Heart left ventricle (tissue), 16 donors: ENCODE data around the gene ABHD1. TPM values are rescaled to one million over a fixed set of nuclear protein-coding genes. Genes with fewer than 3 reads are reported as not detected.

ENCODE experiments used
- ATAC-seq, 4 donors: fragments of 200-7000 bp; cut with Tn5 transposase; one replicate each; pipeline ENCODE4 v1.9.1; 2020 to 2022; ENCODE audit warnings: moderate library complexity in 4 of 4, mild to moderate bottlenecking in 3 of 4, moderate number of reproducible peaks in 1 of 4
- DNase-seq, 5 donors: peaks; one replicate each; pipeline ENCODE4 v3.0.0-alpha.2; 2020
- H3K27ac ChIP-seq, 12 donors: fragments of 200-600 bp; sonication (generic) in 4 of 12; one replicate each; pipeline versions ENCODE4 v1.5.0 to v1.8.0; 2016 to 2022; ENCODE audit warnings: mild to moderate bottlenecking in 2 of 12
- H3K27me3 ChIP-seq, 9 donors: fragments of 200-600 bp; sonication (generic) in 2 of 9; one replicate each; pipeline versions ENCODE4 v1.5.1 to v1.8.0; 2016 to 2022; ENCODE audit warnings: mild to moderate bottlenecking in 3 of 9
- H3K36me3 ChIP-seq, 9 donors: fragments of 200-600 bp; sonication (generic) in 2 of 9; one replicate each; pipeline versions ENCODE4 v1.5.0 to v1.8.0; 2018 to 2022; ENCODE audit warnings: mild to moderate bottlenecking in 2 of 9
- H3K4me1 ChIP-seq, 12 donors: fragments of 200-600 bp; sonication (generic) in 4 of 12; one replicate each; pipeline versions ENCODE4 v1.5.0 to v1.8.0; 2016 to 2022; ENCODE audit warnings: mild to moderate bottlenecking in 3 of 12
- H3K4me3 ChIP-seq, 12 donors: fragments of 200-600 bp; sonication (generic) in 4 of 12; one replicate each; pipeline versions ENCODE4 v1.5.0 to v1.8.0; 2017 to 2022; ENCODE audit warnings: mild to moderate bottlenecking in 9 of 12, moderate library complexity in 4 of 12
- H3K9me3 ChIP-seq, 12 donors: fragments of 200-600 bp; sonication (generic) in 4 of 12; one replicate each; pipeline versions ENCODE4 v1.5.0 to v1.8.0; 2016 to 2022; ENCODE audit warnings: mild to moderate bottlenecking in 1 of 12
- POLR2A ChIP-seq, 2 donors: fragments of 450-650 bp; IDR thresholded peaks; one replicate each; pipeline ENCODE4 v1.6.1; 2017; ENCODE audit warnings: antibody characterized with exemption in 2 of 2, mild to moderate bottlenecking in 2 of 2, moderate library complexity in 2 of 2
- WGBS, 4 donors: extraction: QIAGEN DNeasy Blood & Tissue Kit in 2 of 4; methylation state at CpG; one replicate each; pipeline versions ENCODE4 v1.1.5 to v1.1.7; 2013 to 2018; 5-methylcytosine and 5-hydroxymethylcytosine counted together
- intact Hi-C, 10 donors: fragments of 100-400 bp; cut with DNase I; formaldehyde crosslinking; loops; one replicate each; pipeline versions ENCODE4 v1.11.1 to v1.14.2; 2022
- polyA plus RNA-seq, 2 donors: library from polyadenylated mRNA; stranded (reverse); fragments of 200-250 nt; gene quantifications; one replicate each; pipeline ENCODE4 v1.2.3, GENCODE V29; 2013
- total RNA-seq, 9 donors: library from RNA; depleted of rRNA in 2 of 9; stranded (reverse); fragments of >200 nt in 2 of 9; fragmentation: NEBNext Ultra II Directional in 3 of 9; extraction: Animal tissue kit (Norgen Biotek cat#: 25700) in 3 of 9; gene quantifications; one replicate each; pipeline versions ENCODE4 v1.1.0 to v1.2.4, GENCODE V29; 2016 to 2023
- TF ChIP-seq, protein P1 (sequence below), 12 donors: fragments of 200-600 bp; sonication (generic) in 4 of 12; IDR thresholded peaks; one replicate each; pipeline versions ENCODE4 v1.5.0 to v1.8.0; 2018 to 2022; ENCODE audit warnings: antibody characterized with exemption in 12 of 12, mild to moderate bottlenecking in 5 of 12
- donor health status: ischemic (EF 13 %, LVEDD 7.1; RV severe dilation, severe dysfunction).
- donor health status: healthy with polysubstance abuse.
- donor health status: DM: no; HTN: yes; CAD: no.
- donor health status: DM: no; HTN: no; CAD: no.
- donor health status: ischemic (EF 25% LVEDD 6.9; RV normal size, moderate dysfunction).
- donor health status: ischemic (EF 25% LVEDD 5.7; RV mildly dilated, moderate dysfunction).
- donor health status: healthy.
- donor health status: DM: yes; HTN: yes; CAD: no.
- donor health status: ischemic (EF 35%, LVEDD 5.7; RV mildly dilated, moderate dysfunction).
- donor health status: nonischemic (EF 11% LVEDD 7.7; RV severe dilation, severe dysfunction).
- donor health status: DM: yes; HTN: yes; CAD: no.
- donor health status: PGD.
- donor health status: ischemic (EF 29% LVEDD 5.4; RV normal size, mild dysfunction).
- donor health status: nonischemic (EF 23%, LVEDD 6.1; RV moderate dilation, normal function).

ABHD1 gene
- total and polyA plus RNA-seq, 11 donors: 0.47 to 6.2 (median 2.0) TPM; not detected in 1

DNA sequence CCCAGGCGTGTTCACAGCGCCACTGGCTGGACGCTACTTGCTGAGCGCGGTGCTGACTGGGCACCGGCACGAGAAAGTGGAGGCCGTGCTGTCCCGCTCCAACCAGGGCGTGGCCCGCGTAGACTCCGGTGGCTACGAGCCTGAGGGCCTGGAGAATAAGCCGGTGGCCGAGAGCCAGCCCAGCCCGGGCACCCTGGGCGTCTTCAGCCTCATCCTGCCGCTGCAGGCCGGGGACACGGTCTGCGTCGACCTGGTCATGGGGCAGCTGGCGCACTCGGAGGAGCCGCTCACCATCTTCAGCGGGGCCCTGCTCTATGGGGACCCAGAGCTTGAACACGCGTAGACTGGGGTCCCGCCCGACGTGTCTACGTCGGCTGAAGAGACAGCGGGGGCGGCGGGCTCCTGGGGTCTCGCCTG lies 37.9 kb upstream of the ABHD1 start:
- H3K4me3 ChIP-seq: peak overlapping the region; percentile 54 to 88 (median 74)
- no peaks in the 10 kb centered on the region for H3K27me3 ChIP-seq
- TF ChIP-seq POLR2A (IDR thresholded peaks at IDR 0.05): peak in 1 of 2 donors; percentile 36
- TF ChIP-seq, protein P1, sequence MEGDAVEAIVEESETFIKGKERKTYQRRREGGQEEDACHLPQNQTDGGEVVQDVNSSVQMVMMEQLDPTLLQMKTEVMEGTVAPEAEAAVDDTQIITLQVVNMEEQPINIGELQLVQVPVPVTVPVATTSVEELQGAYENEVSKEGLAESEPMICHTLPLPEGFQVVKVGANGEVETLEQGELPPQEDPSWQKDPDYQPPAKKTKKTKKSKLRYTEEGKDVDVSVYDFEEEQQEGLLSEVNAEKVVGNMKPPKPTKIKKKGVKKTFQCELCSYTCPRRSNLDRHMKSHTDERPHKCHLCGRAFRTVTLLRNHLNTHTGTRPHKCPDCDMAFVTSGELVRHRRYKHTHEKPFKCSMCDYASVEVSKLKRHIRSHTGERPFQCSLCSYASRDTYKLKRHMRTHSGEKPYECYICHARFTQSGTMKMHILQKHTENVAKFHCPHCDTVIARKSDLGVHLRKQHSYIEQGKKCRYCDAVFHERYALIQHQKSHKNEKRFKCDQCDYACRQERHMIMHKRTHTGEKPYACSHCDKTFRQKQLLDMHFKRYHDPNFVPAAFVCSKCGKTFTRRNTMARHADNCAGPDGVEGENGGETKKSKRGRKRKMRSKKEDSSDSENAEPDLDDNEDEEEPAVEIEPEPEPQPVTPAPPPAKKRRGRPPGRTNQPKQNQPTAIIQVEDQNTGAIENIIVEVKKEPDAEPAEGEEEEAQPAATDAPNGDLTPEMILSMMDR (IDR thresholded peaks at IDR 0.05): peak in 11 of 12 donors; percentile 20 to 71 (median 47)
- H3K4me1 ChIP-seq: peaks cover 4 to 50% (median 29%) of the 10 kb centered on the region in 12 donors
- no peaks in the 10 kb centered on the region for H3K9me3 ChIP-seq
- peak overlapping the region; percentile 78 to 96 (median 94) for H3K27ac ChIP-seq
- 0 to 2% (median 1%) methylated on average over 24 to 38 of the region's 38 CpGs for WGBS, 4 donors
- DNase-seq (peak; percentile 81 to 90 (median 86)), ATAC-seq (peak; percentile 27 to 65 (median 60))
- intact Hi-C loops: loop anchor here (1.0 to 10.0 kb wide), 8 partner anchors 33 to 125 kb away; partner anchors contain the start of genes TMEM214 (in 5 of the 10) and AGBL5 (in 3 of the 10)
- H3K36me3 ChIP-seq: peaks cover 0 to 3% (median 0%) of the 10 kb centered on the region in 9 donors

- WGBS, 4 donors: 0 to 1% (median 0%) methylated on average over 28 to 81 of the region's 81 CpGs
- peak overlapping the region; percentile 54 to 88 (median 74) for H3K4me3 ChIP-seq
- DNase-seq (peak; percentile 94 to 98 (median 96)), ATAC-seq (peak; percentile 79 to 90 (median 88))
- peak overlapping the region; percentile 78 to 96 (median 94) for H3K27ac ChIP-seq
- H3K9me3 ChIP-seq: no peaks in the 10 kb centered on the region
- peaks cover 4 to 46% (median 28%) of the 10 kb centered on the region in 12 donors for H3K4me1 ChIP-seq
- TF ChIP-seq POLR2A (IDR thresholded peaks at IDR 0.05): peak in 1 of 2 donors; percentile 69
- TF ChIP-seq, protein P1 (IDR thresholded peaks at IDR 0.05): peak; percentile 75 to 96 (median 94)
- H3K27me3 ChIP-seq: no peaks in the 10 kb centered on the region
- intact Hi-C loops: loop anchor here in 9 of 10 donors (1.0 to 10.0 kb wide), 8 partner anchors 34 to 125 kb away; partner anchors contain the start of genes TMEM214 (in 5 of the 9) and AGBL5 (in 3 of the 9)
- peaks cover 0 to 3% (median 0%) of the 10 kb centered on the region in 9 donors for H3K36me3 ChIP-seq
Observed at GRCh38 chr2:27086090-27086723, 37.4 kb upstream of the ABHD1 start.

DNA sequence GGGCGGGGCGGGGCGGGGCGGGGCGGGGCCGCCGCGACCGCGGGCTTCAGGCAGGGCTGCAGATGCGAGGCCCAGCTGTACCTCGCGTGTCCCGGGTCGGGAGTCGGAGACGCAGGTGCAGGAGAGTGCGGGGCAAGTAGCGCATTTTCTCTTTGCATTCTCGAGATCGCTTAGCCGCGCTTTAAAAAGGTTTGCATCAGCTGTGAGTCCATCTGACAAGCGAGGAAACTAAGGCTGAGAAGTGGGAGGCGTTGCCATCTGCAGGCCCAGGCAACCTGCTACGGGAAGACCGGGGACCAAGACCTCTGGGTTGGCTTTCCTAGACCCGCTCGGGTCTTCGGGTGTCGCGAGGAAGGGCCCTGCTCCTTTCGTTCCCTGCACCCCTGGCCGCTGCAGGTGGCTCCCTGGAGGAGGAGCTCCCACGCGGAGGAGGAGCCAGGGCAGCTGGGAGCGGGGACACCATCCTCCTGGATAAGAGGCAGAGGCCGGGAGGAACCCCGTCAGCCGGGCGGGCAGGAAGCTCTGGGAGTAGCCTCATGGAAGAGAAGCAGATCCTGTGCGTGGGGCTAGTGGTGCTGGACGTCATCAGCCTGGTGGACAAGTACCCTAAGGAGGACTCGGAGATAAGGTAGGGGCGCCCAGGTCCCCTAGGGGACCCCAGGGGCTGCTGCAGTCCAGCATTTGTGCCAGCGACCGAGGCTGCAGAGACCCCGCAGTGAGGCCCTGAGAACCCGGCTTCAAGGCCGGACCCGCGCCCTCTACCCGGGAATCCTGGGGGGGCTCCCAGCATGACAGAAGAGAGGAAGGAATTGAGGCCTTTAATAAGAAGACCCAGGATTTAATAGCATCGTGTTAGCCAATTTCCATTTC lies 36.7 kb upstream of the ABHD1 start, which contains the start of gene KHK:
TSS of gene KHK (plus strand) at position 49 of the 870 bp plus-strand sequence. CDS start at position 537, 488 bp downstream.
- Histone ChIP-seq H3K9me3 (no peaks in the 10 kb centered on the region), H3K27me3 (no peaks in the 10 kb centered on the region), H3K4me1 (peaks cover 4 to 38% (median 21%) of the 10 kb centered on the region in 12 donors), H3K36me3 (peaks cover 0 to 3% (median 0%) of the 10 kb centered on the region in 9 donors), H3K4me3 (peak within 1 kb of the TSS; percentile 54 to 88 (median 74)), H3K27ac (peak within 1 kb of the TSS; percentile 78 to 96 (median 94))
- DNase-seq (peak; percentile 51 to 79 (median 65)), ATAC-seq (peak in 3 of 4 donors; percentile 0 to 50 (median 16))
- intact Hi-C loops: loop anchor here in 9 of 10 donors (1.0 to 10.0 kb wide), 8 partner anchors 35 to 126 kb away; partner anchors contain the start of genes TMEM214 (in 5 of the 9) and AGBL5 (in 3 of the 9)
- TF ChIP-seq POLR2A (IDR thresholded peaks at IDR 0.05): no peak
- TF ChIP-seq, protein P1 (IDR thresholded peaks at IDR 0.05): peak in 2 of 12 donors; percentile 19 to 55
- WGBS, 4 donors: 5 to 18% (median 11%) methylated on average over 32 to 54 of the region's 54 CpGs
